Spinal cord (tissue), 10 donors: ENCODE measurements around the gene KIF21B. TPM values are rescaled to one million over a fixed set of nuclear protein-coding genes. Genes with fewer than 3 reads are reported as not detected.

ENCODE experiments used
- DNase-seq, 6 donors: peaks; one replicate each; pipeline versions ENCODE4 v3.0.0 to v3.0.0-alpha.2; 2013 to 2015; ENCODE audit warnings: low spot score in 6 of 6, low read depth in 4 of 6
- H3K27ac ChIP-seq: one replicate; pipeline ENCODE4 v1.5.1; 2013; ENCODE audit warnings: low read depth, low read length, control low read depth
- H3K27me3 ChIP-seq: one replicate; pipeline ENCODE4 v1.6.1; 2013; ENCODE audit warnings: low read length; ENCODE audit not compliant: control insufficient read depth, insufficient read depth
- H3K36me3 ChIP-seq: one replicate; pipeline ENCODE4 v1.6.1; 2013; ENCODE audit warnings: low read length; ENCODE audit not compliant: control insufficient read depth, insufficient read depth
- H3K4me1 ChIP-seq: one replicate; pipeline ENCODE4 v1.6.1; 2013; ENCODE audit warnings: low read length; ENCODE audit not compliant: control insufficient read depth, insufficient read depth
- H3K4me3 ChIP-seq: one replicate; pipeline ENCODE4 v1.5.1; 2013; ENCODE audit warnings: low read depth, low read length, control low read depth
- H3K9me3 ChIP-seq: one replicate; pipeline ENCODE4 v1.6.1; 2013; ENCODE audit warnings: low read length; ENCODE audit not compliant: control insufficient read depth, insufficient read depth
- WGBS: methylation state at CpG from one replicate; pipeline ENCODE4 v1.1.5; 2013; ENCODE audit warnings: missing lambda C conversion rate; ENCODE audit not compliant: insufficient coverage; 5-methylcytosine and 5-hydroxymethylcytosine counted together
- polyA plus RNA-seq, 2 donors: library from polyadenylated mRNA; unstranded; fragments of 120-200 nt; gene quantifications; one replicate each; pipeline ENCODE4 v1.2.1, GENCODE V29; 2013; ENCODE audit not compliant: insufficient read length in 2 of 2
- total RNA-seq, 2 donors: library from RNA; depleted of rRNA in 1 of 2; stranded (reverse); fragments of 120-200 nt in 1 of 2; fragments of >200 nt in 1 of 2; gene quantifications; one replicate each; pipeline versions ENCODE4 v1.2.3 to v1.2.4, GENCODE V29; 2013 to 2014
- donor health status: healthy.

The KIF21B gene
- total and polyA plus RNA-seq, 4 donors = 29.9 to 104 (median 70.1) TPM

GRCh38 chr1:201050515-201051277 is 27.2 kb upstream of the KIF21B start:
- H3K27me3 ChIP-seq = no peaks in the 10 kb centered on the region
- H3K27ac ChIP-seq = no peak overlapping the region
- H3K4me1 ChIP-seq = peaks cover 17% of the 10 kb centered on the region
- H3K36me3 ChIP-seq = no peaks in the 10 kb centered on the region
- H3K4me3 ChIP-seq = no peak overlapping the region
- DNase-seq = no peak
- 86% methylated on average over 4 of the region's 5 CpGs for WGBS
- H3K9me3 ChIP-seq = no peaks in the 10 kb centered on the region

- no peaks in the 10 kb centered on the region for H3K27me3 ChIP-seq
- H3K9me3 ChIP-seq = no peaks in the 10 kb centered on the region
- no peak overlapping the region for H3K4me3 ChIP-seq
- 75% methylated on average over 2 of the region's 5 CpGs for WGBS
- H3K4me1 ChIP-seq = peaks cover 16% of the 10 kb centered on the region
- DNase-seq = no peak
- H3K27ac ChIP-seq = no peak overlapping the region
- no peaks in the 10 kb centered on the region for H3K36me3 ChIP-seq
Measured at GRCh38 chr1:201049248-201049831, 25.8 kb upstream of the KIF21B start.

- 70% methylated on average over 7 of the region's 13 CpGs for WGBS
- H3K4me3 ChIP-seq = no peak overlapping the region
- no peaks in the 10 kb centered on the region for H3K36me3 ChIP-seq
- no peak for DNase-seq
- H3K27me3 ChIP-seq = no peaks in the 10 kb centered on the region
- H3K4me1 ChIP-seq = peaks cover 8% of the 10 kb centered on the region
- H3K27ac ChIP-seq = no peak overlapping the region
- no peaks in the 10 kb centered on the region for H3K9me3 ChIP-seq
Measured at GRCh38 chr1:201048521-201048920, 25.0 kb upstream of the KIF21B start.

GRCh38 chr1:201044119-201044518 is 20.6 kb upstream of the KIF21B start:
- H3K27me3 ChIP-seq = no peaks in the 10 kb centered on the region
- H3K27ac ChIP-seq = no peak overlapping the region
- WGBS = 86% methylated on average over 7 of the region's 9 CpGs
- H3K4me3 ChIP-seq = no peak overlapping the region
- H3K9me3 ChIP-seq = no peaks in the 10 kb centered on the region
- peaks cover 14% of the 10 kb centered on the region for H3K4me1 ChIP-seq
- DNase-seq = no peak
- no peaks in the 10 kb centered on the region for H3K36me3 ChIP-seq

- peaks cover 25% of the 10 kb centered on the region for H3K4me1 ChIP-seq
- no peaks in the 10 kb centered on the region for H3K9me3 ChIP-seq
- no peak overlapping the region for H3K27ac ChIP-seq
- H3K27me3 ChIP-seq = no peaks in the 10 kb centered on the region
- 25% methylated on average over 7 of the region's 13 CpGs for whole genome bisulfite sequencing
- DNase-seq = peak in 3 of 6 donors; percentile 35 to 86 (median 86)
- no peak overlapping the region for H3K4me3 ChIP-seq
- H3K36me3 ChIP-seq = no peaks in the 10 kb centered on the region
Measured at GRCh38 chr1:201042779-201043461, 19.4 kb upstream of the KIF21B start.

- peaks cover 30% of the 10 kb centered on the region for H3K4me1 ChIP-seq
- no peak overlapping the region for H3K27ac ChIP-seq
- H3K27me3 ChIP-seq = no peaks in the 10 kb centered on the region
- no peak overlapping the region for H3K4me3 ChIP-seq
- H3K9me3 ChIP-seq = no peaks in the 10 kb centered on the region
- no CpG with 5 or more reads among the region's 2 CpGs for WGBS
- DNase-seq = no peak
- no peaks in the 10 kb centered on the region for H3K36me3 ChIP-seq
Measured at GRCh38 chr1:201041011-201041410, 17.5 kb upstream of the KIF21B start.

GRCh38 chr1:201039876-201040275 is 16.4 kb upstream of the KIF21B start:
- H3K27ac ChIP-seq = no peak overlapping the region
- DNase-seq = no peak
- no peak overlapping the region for H3K4me3 ChIP-seq
- H3K9me3 ChIP-seq = no peaks in the 10 kb centered on the region
- H3K27me3 ChIP-seq = no peaks in the 10 kb centered on the region
- 42% methylated on average over 5 of the region's 5 CpGs for WGBS
- peaks cover 30% of the 10 kb centered on the region for H3K4me1 ChIP-seq
- H3K36me3 ChIP-seq = no peaks in the 10 kb centered on the region

- Histone ChIP-seq H3K4me3 (no peak overlapping the region), H3K27ac (no peak overlapping the region), H3K9me3 (no peaks in the 10 kb centered on the region), H3K27me3 (no peaks in the 10 kb centered on the region), H3K4me1 (peaks cover 30% of the 10 kb centered on the region), H3K36me3 (no peaks in the 10 kb centered on the region)
- no peak for DNase-seq
- no CpG with 5 or more reads among the region's 2 CpGs for WGBS
Measured at GRCh38 chr1:201039418-201039817, 15.9 kb upstream of the KIF21B start.

GRCh38 chr1:201038186-201038876 is 14.8 kb upstream of the KIF21B start:
- H3K36me3 ChIP-seq = no peaks in the 10 kb centered on the region
- 25% methylated on average over 10 of the region's 10 CpGs for WGBS
- H3K27ac ChIP-seq = no peak overlapping the region
- H3K27me3 ChIP-seq = no peaks in the 10 kb centered on the region
- DNase-seq = peak in 2 of 6 donors; percentile 80 to 89
- H3K9me3 ChIP-seq = no peaks in the 10 kb centered on the region
- H3K4me1 ChIP-seq = peaks cover 30% of the 10 kb centered on the region
- H3K4me3 ChIP-seq = no peak overlapping the region
